MCF 10A (cell line): Measurements from ENCODE around the gene AGAP1. TPM values are rescaled to one million over a fixed set of nuclear protein-coding genes. Genes with fewer than 3 reads are reported as not detected.

Experiments used
- BruUV-seq: library from RNA; stranded (reverse); fragments of 400-500 nt; replicated peaks from 2 replicates; lab custom pipeline; 2021; lab: Mats Ljungman, UMichigan
- CTCF ChIA-PET: fragments of 300-600 bp; sonication (Branson Sonifier 250); formaldehyde crosslinking; extraction: SDS; loops from one replicate; lab custom pipeline; 2021; ENCODE audit warnings: antibody characterized with exemption, inconsistent platforms; lab: Yijun Ruan, JAX
- POLR2A ChIA-PET: fragments of 300-600, 350-650 bp; sonication (Branson Sonifier 250); formaldehyde crosslinking; extraction: SDS; loops from one replicate; lab custom pipeline; 2020; ENCODE audit warnings: antibody characterized with exemption, inconsistent platforms; lab: Yijun Ruan, JAX
- DNase-seq: peaks from one replicate; pipeline ENCODE4 v3.0.0-alpha.2; 2018; ENCODE audit not compliant: unreplicated experiment
- H3K27ac Mint-ChIP-seq: one replicate; pipeline ENCODE4 v1.8.0; 2022; ENCODE audit warnings: mild to moderate bottlenecking, low read depth, mixed read lengths; ENCODE audit not compliant: unreplicated experiment
- H3K27me3 Mint-ChIP-seq: one replicate; pipeline ENCODE4 v1.8.0; 2022; ENCODE audit warnings: mixed read lengths; ENCODE audit not compliant: insufficient read depth, unreplicated experiment
- H3K36me3 Mint-ChIP-seq: one replicate; pipeline ENCODE4 v1.8.0; 2022; ENCODE audit warnings: mild to moderate bottlenecking, moderate library complexity, mixed read lengths; ENCODE audit not compliant: insufficient read depth, unreplicated experiment
- H3K4me1 Mint-ChIP-seq: one replicate; pipeline ENCODE4 v1.8.0; 2022; ENCODE audit warnings: mixed read lengths; ENCODE audit not compliant: insufficient read depth, unreplicated experiment
- H3K4me3 Mint-ChIP-seq: one replicate; pipeline ENCODE4 v1.8.0; 2022; ENCODE audit warnings: mild to moderate bottlenecking, moderate library complexity, mixed read lengths; ENCODE audit not compliant: unreplicated experiment
- H3K9me3 Mint-ChIP-seq: one replicate; pipeline ENCODE4 v1.8.0; 2022; ENCODE audit warnings: mixed read lengths; ENCODE audit not compliant: unreplicated experiment
- CTCF ChIP-seq: fragments of 200-600 bp; IDR thresholded peaks from one replicate; pipeline ENCODE4 v1.8.0; 2022; ENCODE audit warnings: antibody characterized with exemption, mild to moderate bottlenecking; ENCODE audit not compliant: unreplicated experiment
- intact Hi-C: fragments of 100-400 bp; cut with micrococcal nuclease; formaldehyde crosslinking; loops from 2 replicates; pipeline ENCODE4 v1.14.1; 2022
- total RNA-seq: library from RNA; stranded (reverse); gene quantifications from 2 replicates; pipeline ENCODE4 v1.2.3, GENCODE V29; 2022

Gene AGAP1
- total RNA-seq, 1 experiment from 2014 or later = 41.3 TPM

GRCh38 chr2:236086403-236086970 lies 592.6 kb downstream of the AGAP1 start:
- intact Hi-C loops = no loop called here
- no peak for DNase-seq
- POLR2A ChIA-PET = interaction anchor here (0.7 kb wide), 1 partner anchor 23 kb away, joined by 3 read pairs; no protein-coding TSS in a partner anchor
- CTCF ChIA-PET = interaction anchor here (0.5 to 1.2 kb wide), 3 partner anchors 85 to 357 kb away, joined by 3 read pairs; no protein-coding TSS in a partner anchor
- no TSS peak for BruUV-seq
- H3K9me3 Mint-ChIP-seq = no peaks in the 10 kb centered on the region
- no peaks in the 10 kb centered on the region for H3K36me3 Mint-ChIP-seq
- TF ChIP-seq CTCF = no peak
- no peaks in the 10 kb centered on the region for H3K4me1 Mint-ChIP-seq
- H3K27me3 Mint-ChIP-seq = no peaks in the 10 kb centered on the region
- no peak overlapping the region for H3K27ac Mint-ChIP-seq
- no peak overlapping the region for H3K4me3 Mint-ChIP-seq

GRCh38 chr2:236086971-236087465 lies 593.2 kb downstream of the AGAP1 start:
- BruUV-seq = no TSS peak
- no peaks in the 10 kb centered on the region for H3K4me1 Mint-ChIP-seq
- ChIA-PET POLR2A (interaction anchor here (0.7 kb wide), 1 partner anchor 22 kb away, joined by 3 read pairs; no protein-coding TSS in a partner anchor), CTCF (interaction anchor here (1.2 kb wide), 1 partner anchor 307 kb away, joined by 3 read pairs; no protein-coding TSS in a partner anchor)
- intact Hi-C loops = no loop called here
- TF ChIP-seq CTCF = no peak
- no peak for DNase-seq
- H3K9me3 Mint-ChIP-seq = no peaks in the 10 kb centered on the region
- no peak overlapping the region for H3K4me3 Mint-ChIP-seq
- no peak overlapping the region for H3K27ac Mint-ChIP-seq
- H3K27me3 Mint-ChIP-seq = no peaks in the 10 kb centered on the region
- no peaks in the 10 kb centered on the region for H3K36me3 Mint-ChIP-seq

GRCh38 chr2:236088368-236089057 lies 594.7 kb downstream of the AGAP1 start:
- CTCF ChIA-PET = interaction anchor here (0.5 to 0.6 kb wide), 2 partner anchors 14 to 34 kb away, joined by 3 read pairs; no protein-coding TSS in a partner anchor
- DNase-seq = no peak
- Mint-ChIP-seq H3K36me3 (no peaks in the 10 kb centered on the region), H3K27me3 (no peaks in the 10 kb centered on the region), H3K4me3 (no peak overlapping the region), H3K27ac (no peak overlapping the region), H3K9me3 (no peaks in the 10 kb centered on the region), H3K4me1 (no peaks in the 10 kb centered on the region)
- no TSS peak for BruUV-seq
- POLR2A ChIA-PET = no interaction called here
- no peak for TF ChIP-seq CTCF
- intact Hi-C loops = no loop called here

DNA sequence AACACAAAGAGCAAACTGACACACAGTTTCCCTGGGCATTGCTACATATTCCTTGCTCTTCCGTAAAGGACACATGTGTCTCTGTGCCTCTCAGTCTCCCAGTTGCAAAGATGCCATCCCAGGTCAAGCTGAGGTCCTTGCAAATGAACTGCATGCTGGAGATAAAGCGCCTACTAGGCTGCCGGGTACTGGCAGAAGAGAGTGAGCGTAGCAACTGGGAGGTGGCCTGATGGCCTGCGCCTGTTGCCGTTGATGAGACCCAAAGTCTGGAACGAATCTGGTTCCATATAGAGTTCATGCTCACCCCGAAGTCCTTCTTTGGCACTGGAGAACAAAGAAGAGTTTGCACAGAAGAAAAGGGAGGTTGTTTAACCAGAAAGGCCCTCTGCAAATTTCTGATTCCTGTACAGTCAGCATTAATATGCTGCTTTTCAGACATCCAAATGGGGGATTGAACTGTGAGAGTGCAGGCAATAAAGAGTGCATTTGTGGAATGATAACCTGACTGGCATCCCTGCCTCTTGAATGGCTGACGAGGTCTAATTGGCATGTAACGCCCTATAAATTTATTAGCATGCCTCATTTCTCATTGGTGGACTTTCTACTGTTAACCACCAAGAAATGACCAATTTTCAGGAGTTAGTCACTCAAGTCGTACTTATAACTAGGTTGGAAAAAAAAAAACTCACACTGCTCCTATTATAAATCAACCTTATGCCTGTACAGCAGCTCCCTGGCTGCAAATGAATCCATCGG lies 595.6 kb downstream of the AGAP1 start:
- Mint-ChIP-seq H3K4me3 (no peak overlapping the region), H3K27me3 (no peaks in the 10 kb centered on the region), H3K9me3 (no peaks in the 10 kb centered on the region), H3K27ac (no peak overlapping the region), H3K4me1 (no peaks in the 10 kb centered on the region), H3K36me3 (no peaks in the 10 kb centered on the region)
- intact Hi-C loops = no loop called here
- BruUV-seq = no TSS peak
- no peak for TF ChIP-seq CTCF
- no peak for DNase-seq
- ChIA-PET POLR2A (no interaction called here), CTCF (no interaction called here)
